SKM-1 (cell line): ENCODE results near the gene MIB2.

ENCODE experiments used
- DNase-seq: peaks from one replicate; lab custom pipeline; 2025; ENCODE audit not compliant: unreplicated experiment; lab: John Stamatoyannopoulos, UW

Gene MIB2

DNA sequence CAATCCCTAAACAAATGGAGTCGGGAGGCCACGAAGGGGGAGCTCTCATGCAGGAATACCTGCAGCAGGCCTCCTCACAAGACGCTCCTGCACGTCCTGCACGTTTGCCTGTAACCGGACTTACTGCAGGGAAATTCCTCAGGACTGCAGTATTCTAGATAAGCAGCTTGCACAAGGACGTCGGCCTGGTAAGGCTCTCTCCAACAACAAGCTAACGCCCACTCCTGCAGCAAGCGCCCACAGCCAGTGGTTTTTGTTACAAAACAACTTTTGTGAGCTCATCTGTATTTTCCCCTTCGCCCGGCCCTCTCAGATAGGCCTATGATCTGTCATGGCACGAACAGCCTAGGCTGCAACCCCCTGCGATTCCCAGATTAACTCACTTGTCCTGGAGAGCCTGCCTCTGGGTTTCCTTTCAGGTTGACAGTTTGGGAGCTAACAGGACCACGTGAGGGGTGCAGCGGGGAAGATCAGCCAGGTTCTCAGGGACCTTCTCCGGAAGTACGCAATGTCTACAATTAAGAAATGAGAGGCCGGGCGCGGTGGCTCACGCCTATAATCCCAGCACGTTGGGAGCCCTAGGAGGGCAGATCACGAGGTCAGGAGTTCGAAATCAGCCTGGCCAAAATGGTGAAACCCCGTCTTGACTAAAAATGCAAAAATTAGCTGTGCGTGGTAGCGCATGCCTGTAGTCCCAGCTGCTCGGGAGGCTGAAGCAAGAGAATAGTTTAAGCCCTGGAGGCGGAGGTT lies 921 bp upstream of the MIB2 start:
- DNase-seq: peak; percentile 50

DNA sequence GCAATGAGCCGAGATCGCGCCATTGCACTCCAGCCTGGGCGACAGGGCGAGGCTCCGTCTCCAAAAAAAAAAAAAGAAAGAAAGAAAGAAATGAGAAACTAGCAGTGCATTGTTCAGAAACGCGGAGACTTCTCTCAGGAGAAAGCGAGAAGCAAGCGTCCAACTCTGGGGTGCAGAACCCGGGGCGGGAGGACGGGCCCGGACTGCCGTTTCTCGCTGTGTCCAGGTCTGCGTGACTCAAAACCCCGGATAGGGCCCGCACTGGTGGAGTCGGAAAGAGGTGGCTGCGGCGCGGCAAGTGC lies 395 bp upstream of the MIB2 start:
- no peak for DNase-seq

DNA sequence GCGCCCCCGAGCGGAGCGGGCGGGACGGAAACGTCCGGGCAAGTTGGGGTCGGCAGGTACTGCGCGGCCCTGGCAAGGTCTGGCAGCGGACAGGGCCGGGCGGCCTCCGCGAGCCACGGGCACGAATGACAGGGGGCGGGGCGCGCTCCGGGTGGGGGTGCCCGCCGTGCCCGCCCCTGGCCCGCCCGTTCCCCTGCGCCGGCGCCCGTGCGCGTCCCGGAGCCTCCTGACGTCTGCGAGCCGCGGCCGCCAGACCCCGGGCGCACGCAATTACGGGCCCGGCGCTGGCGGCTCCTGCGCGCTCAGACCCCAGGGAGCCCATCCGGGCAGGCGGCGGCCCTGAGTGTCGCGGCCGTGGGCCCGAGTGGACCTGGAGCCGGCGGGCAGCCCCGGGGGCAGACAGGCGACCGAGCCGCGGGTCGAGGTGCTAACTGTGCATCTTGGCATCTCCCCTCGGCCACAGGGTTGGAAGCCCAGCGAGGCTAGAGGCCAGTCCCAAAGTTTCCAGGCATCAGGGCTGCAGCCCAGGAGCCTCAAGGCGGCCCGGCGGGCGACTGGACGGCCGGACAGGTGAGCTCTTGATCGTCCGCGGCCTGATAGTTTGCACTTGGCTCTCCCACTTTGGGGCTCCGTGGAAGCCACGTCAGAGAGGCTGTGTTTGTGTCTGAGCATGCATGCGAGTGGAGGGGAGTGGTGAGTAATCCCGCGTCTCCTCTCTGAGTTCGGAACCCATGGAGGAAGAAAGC lies 918 bp downstream of the MIB2 start:
- DNase-seq: no peak

DNA sequence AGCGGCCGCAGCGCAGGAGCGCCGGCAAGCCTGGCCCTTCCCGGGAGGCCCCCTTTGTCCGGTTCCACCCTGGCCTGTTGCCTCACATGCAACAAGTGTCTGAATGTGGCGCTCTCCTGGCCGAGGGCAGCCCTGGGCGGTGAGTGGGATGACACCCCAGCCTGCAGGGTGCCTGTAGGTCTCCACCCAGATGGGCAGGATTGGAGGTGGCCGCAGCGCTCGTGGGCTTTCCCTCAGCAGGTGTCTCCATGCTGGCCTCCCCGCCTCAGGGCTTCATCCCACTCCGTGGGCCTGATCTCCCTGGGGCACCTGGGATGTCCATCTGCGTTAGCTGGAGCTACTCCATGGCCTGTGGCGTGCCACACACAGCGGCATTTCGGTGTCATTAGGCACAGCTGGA lies 1.5 kb downstream of the MIB2 start:
- no peak for DNase-seq

DNA sequence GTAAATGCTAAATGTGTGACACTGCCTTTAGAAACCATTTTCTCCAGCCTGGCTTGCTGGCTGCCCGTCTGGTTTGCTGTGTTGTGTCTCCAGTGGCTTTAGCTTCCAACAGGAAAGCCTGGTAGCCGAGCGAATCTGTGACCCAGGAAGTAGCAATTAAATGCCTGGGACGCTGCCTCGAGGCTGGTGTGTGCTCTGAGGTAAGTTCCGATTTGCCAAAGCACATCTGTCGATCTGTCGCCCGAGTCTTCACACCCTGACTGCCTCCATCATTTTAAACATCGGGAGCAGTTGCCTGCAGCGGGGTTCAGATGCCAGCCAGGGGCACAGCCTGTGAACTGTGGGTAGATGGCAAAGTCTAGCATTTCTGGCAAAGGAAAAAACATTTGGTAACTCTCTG lies 2.2 kb downstream of the MIB2 start:
- DNase-seq: no peak

DNA sequence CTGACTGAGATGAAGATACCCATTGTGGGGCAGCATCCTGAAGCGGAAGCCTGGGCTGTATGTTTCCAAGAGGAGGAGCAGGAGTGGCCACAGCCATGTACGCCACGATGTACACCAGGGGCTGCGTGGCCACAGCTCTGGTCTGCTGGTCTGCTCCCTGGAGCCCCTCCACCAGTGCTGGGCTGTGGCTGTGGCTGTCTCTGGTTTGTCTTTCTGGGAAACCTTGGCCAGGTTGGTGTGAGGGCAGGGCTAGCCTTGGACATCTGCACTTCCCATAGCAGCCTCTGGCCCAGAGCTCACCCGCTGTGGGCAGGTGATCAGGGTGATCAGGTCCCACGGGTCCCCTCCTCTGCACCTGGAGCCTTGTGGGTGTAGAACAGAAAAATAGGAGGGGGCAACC lies 2.6 kb downstream of the MIB2 start:
- DNase-seq: no peak

DNA sequence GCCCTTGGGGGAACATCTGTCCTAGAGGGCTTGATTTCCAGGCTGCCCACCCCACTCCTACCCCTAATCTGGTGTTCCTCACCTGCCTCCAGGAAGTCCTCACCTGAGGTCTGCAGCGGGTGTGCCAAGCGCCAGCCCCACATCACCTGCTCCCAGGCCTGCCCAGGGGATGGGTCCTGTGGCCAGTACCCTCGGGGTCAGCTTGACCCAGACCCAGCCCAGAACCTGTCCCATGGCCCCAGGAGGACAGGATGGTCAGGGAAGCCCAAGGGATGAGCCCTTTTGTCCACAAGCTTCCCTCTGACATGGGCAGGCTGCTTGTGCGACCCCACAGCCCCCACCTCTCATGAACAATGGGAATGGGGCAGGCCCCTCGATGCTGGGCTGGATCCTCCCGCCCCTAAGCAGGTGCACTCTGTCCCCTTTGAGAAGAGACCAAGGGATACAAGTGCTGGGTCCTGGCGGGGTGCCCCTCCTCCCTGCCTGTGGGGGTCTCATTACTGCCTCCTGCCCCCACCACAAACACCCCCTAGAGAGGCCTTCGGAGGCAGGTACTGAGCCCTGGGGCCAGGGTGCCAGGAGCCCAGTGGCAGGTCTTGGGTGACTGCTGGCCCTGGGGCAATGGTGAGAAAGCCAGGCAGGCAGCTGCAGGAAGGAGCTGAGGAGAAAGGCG lies 3.2 kb downstream of the MIB2 start:
- no peak for DNase-seq

DNA sequence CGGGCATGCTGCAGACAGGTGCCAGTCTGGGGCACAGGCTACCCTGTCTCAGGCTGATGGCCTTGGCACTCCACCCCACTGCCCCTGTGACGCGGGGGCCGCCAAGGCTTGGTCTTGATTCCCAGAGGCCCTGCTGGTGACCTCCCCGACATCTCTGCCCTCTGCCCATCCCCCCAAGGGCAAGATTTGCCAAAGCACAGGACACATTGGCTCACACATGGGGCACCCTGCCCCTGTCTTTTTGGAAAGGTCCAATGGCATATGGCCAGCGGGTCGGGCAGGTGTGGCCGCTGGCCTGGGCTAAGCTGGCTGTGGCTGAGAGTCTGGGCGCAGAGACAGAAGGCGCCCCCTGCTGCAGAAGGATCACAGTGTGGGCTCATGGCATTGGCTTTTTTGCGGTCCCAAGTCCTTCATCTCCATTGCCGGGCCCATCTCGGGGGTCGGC lies 4.6 kb downstream of the MIB2 start:
- DNase-seq: no peak

DNA sequence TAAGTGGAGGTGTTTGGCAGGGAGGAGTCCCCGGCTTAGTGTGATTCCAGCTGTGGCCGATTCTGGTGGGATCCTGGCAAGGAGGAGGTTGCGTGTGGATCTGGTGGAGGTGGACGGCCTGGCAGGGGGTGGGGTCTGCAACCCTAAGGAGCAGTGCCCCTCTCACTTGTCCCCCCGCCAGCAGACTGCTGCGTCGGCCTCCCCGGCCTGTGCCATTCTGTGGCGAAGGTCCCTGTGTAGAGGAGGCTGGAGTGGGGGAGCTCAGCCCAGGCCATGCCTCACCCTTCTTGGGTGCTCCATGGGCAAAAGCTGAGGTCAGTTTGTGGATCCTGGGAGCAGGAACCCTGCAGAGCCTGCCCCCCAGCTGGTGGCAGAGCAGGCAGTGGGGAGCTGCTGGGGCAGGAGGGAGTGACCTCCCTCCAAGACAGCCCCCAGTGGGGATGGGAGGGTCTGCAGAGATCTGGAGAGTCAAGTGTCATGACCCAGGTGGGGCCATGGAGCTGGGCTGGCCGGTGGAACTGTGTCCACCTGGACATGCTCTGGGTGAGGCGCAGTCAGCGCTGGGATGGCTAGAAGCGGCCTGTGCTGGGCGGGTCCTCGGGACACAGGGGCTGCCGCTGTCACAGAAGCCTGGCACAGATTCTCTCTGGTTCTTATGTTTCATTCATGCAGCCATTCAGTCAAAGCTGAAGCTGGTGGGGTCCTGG lies 5.3 kb downstream of the MIB2 start:
- no peak for DNase-seq

DNA sequence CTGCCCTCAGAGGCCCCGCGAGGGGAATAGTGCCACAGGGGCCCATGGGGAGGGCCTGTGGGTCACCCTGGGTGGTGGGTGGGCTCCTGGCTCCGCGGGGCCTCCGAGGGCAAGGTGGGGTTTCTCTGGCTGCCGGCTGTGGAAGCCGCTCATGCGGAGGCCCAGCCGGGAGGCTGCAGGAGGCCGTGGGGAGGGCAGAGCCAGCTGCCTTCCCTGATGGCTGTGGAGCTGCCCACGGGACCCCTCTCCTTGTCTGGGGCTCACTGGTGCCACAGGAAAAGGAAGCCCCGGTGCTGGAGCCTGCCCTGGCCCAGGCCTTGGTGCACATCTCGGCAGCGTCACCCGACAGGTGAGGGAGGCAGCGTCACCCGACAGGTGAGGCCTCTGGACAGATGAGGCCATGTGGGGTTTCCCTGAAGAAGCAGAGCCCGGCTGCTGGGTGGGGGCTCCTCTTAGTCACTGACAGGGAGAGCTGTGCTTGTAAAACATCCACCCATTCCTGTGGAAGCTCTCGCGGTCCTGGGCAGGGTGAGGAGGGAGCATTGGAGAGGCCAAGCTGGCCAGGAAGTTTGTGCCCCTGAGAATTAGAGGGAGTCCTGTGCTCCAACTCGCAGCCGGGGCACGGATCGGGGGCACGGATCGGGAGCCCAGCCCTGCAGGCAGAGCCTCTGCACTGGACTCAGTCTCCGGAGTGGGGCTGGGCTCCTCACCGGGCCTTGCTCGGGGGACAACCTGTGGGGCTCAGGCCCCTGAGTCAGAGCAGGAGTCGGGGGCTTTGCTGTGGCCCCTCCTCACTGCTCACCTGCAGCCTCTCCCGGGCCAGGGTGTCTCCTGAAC lies 6.1 kb downstream of the MIB2 start:
- no peak for DNase-seq

DNA sequence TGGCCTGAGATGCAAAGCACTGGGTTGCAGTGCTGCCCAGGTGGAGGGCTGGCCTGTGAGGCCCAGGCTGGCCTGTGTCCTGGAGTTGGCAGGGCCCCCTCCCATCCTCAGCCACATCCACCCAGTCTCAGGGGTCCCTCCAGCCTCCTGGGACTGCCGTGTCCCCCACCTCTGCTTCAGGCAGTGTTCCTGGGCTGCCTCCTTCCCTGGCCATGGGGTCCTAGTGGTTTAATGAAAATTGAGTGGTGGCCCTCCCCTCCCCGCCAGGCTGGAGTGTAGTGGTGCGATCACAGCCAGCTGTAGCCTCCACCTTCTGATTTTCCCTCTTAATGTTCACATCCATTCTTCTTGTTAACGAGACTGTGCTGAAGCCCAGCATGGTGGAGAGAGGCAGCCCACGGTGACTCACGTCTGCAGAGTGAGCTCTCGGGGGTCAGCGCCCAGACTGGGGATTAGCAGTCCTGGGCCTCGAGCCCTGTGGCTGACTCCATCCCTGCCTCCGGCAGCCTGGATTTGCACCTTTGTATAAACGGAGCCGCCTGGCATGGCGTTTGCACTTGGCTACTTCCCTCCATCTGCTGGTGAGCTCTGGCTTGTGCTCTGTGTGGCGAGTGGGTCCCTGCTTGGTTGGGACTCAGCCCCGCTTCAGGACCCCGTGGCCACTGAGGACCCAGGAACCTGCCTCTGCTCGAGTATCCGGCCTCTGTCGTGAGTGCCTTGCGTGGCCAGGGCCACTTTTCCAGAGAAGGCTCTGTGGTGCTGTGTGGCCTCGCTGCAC lies 6.9 kb downstream of the MIB2 start:
- DNase-seq: no peak

DNA sequence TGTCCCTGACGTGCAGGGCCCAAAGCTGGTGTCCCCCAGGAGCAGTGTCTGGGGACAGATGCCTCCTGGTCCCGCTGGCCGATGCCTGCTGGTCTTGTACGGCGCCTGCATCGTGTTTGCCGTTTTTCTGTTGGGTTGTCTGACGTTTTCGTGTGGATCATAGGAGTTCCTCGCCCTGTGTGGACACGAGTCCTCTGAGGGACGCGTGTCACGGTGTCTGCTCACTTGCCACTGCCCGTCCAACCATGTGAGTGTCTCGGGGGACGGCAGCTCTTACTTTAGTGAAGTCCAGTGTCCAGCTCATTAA lies 7.4 kb downstream of the MIB2 start:
- DNase-seq: no peak

DNA sequence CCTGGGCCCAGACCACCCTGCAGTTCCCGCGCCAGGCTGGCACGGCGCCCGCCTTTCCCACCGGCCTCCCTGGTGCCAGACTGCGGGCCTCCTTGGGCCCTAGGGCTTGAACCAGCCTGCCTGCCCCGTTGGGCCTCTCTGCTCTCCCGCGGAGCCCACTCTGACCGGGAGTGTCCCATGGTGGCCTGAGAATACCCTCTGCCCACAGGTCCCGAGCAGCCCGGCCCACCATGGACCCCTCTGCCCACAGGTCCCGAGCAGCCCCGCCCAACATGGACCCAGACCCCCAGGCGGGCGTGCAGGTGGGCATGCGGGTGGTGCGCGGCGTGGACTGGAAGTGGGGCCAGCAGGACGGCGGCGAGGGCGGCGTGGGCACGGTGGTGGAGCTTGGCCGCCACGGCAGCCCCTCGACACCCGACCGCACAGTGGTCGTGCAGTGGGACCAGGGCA lies 7.9 kb downstream of the MIB2 start:
- no peak for DNase-seq

DNA sequence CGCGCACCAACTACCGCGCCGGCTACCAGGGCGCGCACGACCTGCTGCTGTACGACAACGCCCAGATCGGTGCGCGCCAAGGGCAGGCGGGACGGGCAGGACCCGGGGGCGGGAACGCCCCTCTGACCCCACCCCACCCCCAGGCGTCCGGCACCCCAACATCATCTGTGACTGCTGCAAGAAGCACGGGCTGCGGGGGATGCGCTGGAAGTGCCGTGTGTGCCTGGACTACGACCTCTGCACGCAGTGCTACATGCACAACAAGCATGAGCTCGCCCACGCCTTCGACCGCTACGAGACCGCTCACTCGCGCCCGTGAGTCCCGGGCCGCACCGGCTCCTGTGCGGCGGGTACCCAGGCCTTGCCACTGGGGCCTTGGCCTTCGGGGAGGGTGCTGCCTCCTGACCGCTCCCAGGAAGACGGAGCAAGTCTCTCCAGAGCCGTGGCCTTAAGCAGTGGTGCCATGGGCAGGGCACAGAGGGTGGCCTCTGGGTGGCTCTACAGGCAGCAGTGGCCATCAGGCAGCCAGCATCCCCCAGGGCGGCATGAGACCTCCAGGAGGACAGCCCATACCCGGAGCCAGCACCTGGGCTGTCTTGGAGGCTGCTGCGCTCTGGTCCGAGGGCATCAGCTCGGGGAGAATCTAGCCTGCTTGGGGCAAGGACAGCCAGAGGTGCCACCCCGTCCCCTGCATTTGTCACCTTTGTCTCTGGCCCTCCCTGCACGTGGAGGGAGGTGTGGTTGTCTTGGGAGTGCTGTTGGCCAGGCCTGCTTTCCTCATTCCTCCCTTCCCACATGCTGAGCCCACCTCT lies 8.5 kb downstream of the MIB2 start:
- DNase-seq: no peak

DNA sequence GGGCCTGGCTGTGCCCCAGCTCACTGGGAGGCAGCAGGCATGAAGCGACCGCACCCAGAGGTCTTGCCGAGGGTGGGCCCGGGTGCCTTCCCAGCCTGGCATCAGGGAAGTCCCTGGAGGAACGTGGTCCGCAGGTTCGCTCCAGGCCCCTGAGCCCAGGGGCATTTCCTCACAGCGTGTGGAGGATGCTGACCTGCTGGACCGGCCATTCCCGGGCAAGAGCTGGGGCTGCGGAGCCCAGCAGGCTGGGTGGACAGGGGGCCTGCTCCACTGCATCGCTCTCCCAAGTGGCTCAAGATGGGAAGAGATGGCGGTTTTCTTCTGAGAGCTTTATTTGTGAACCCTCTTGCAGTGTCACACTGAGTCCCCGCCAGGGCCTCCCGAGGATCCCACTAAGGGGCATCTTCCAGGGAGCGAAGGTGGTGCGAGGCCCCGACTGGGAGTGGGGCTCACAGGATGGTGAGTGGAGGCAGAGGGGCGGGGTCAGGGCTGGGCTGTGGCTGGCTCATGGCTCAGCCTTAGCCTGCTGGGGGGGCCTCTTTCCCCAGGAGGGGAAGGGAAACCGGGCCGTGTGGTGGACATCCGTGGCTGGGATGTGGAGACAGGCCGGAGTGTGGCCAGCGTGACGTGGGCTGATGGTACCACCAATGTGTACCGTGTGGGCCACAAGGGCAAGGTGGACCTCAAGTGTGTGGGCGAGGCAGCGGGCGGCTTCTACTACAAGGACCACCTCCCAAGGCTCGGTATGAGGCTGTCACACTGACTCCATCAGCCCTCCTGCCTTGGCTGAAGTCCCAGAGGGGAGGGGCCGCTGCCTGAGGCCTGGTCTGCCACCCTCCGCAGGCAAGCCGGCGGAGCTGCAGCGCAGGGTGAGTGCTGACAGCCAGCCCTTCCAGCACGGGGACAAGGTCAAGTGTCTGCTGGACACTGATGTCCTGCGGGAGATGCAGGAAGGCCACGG lies 9.4 kb downstream of the MIB2 start:
- DNase-seq: no peak

DNA sequence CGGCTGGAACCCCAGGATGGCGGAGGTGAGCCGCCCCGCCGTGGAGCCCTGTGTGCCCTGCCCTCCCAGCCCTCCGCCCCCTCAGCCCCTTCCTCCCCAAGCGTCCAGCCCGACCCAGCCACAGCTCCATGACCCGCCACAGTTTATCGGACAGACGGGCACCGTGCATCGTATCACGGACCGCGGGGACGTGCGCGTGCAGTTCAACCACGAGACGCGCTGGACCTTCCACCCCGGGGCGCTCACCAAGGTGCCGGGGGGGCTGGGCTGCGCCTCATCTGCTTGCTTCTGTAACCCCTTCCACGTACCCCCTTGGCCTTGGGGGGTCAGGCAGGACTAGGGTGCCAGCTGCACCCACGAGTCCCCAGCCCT lies 10.1 kb downstream of the MIB2 start:
- DNase-seq: no peak

DNA sequence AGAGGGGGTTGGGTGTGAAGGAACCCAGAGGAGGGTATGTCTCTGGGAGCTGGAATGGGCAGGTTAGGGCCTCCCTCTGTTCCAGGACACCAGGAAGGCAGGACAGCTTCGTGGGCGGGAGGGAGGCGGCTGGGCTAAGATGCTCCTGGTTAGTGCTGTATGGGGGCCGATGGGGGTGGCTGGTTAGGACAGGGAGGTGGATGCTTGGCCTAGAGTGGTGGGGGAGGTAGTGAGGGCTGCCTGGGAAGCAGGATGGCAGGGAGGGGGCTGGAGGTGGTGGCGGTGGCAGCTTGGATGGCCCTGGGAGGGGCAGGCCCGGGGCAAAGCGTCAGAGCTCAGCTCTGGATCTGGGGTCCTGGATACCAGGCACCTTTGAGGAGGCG lies 10.5 kb downstream of the MIB2 start:
- DNase-seq: no peak
